Measurements from ENCODE around the gene BCL11B.

The BCL11B gene

GRCh38 chr14:99272632-99272898, 568 bp upstream of the BCL11B start:
- Histone ChIP-seq H3K4me1 (ENCODE audit: control insufficient read depth, insufficient read depth, low read length) (peaks cover 19% of the 10 kb centered on the region), H3K4me3 (ENCODE audit: low read depth, low read length) (peak overlapping the region; percentile 72), H3K9me3 (ENCODE audit: control insufficient read depth, insufficient read depth, low read length) (no peaks in the 10 kb centered on the region), H3K36me3 (ENCODE audit: control insufficient read depth, insufficient read depth, low read length) (no peaks in the 10 kb centered on the region), H3K27me3 (ENCODE audit: control insufficient read depth, insufficient read depth, low read length) (peaks cover 42% of the 10 kb centered on the region), H3K9ac (ENCODE audit: low read depth, low read length) (no peak overlapping the region)

GRCh38 chr14:99271221-99271941, 616 bp downstream of the BCL11B start:
- H3K4me1 ChIP-seq (ENCODE audit: control insufficient read depth, insufficient read depth, low read length): peaks cover 15% of the 10 kb centered on the region
- no peak overlapping the region for H3K9ac ChIP-seq (ENCODE audit: low read depth, low read length)
- H3K4me3 ChIP-seq (ENCODE audit: low read depth, low read length): peak overlapping the region; percentile 72
- no peaks in the 10 kb centered on the region for H3K9me3 ChIP-seq (ENCODE audit: control insufficient read depth, insufficient read depth, low read length)
- H3K27me3 ChIP-seq (ENCODE audit: control insufficient read depth, insufficient read depth, low read length): peaks cover 41% of the 10 kb centered on the region
- H3K36me3 ChIP-seq (ENCODE audit: control insufficient read depth, insufficient read depth, low read length): no peaks in the 10 kb centered on the region

GRCh38 chr14:99270458-99271220, 1.4 kb downstream of the BCL11B start:
- H3K27me3 ChIP-seq (ENCODE audit: control insufficient read depth, insufficient read depth, low read length): peaks cover 40% of the 10 kb centered on the region
- H3K4me3 ChIP-seq (ENCODE audit: low read depth, low read length): peak overlapping the region; percentile 72
- H3K4me1 ChIP-seq (ENCODE audit: control insufficient read depth, insufficient read depth, low read length): peaks cover 15% of the 10 kb centered on the region
- H3K9ac ChIP-seq (ENCODE audit: low read depth, low read length): no peak overlapping the region
- H3K9me3 ChIP-seq (ENCODE audit: control insufficient read depth, insufficient read depth, low read length): no peaks in the 10 kb centered on the region
- no peaks in the 10 kb centered on the region for H3K36me3 ChIP-seq (ENCODE audit: control insufficient read depth, insufficient read depth, low read length)

DNA sequence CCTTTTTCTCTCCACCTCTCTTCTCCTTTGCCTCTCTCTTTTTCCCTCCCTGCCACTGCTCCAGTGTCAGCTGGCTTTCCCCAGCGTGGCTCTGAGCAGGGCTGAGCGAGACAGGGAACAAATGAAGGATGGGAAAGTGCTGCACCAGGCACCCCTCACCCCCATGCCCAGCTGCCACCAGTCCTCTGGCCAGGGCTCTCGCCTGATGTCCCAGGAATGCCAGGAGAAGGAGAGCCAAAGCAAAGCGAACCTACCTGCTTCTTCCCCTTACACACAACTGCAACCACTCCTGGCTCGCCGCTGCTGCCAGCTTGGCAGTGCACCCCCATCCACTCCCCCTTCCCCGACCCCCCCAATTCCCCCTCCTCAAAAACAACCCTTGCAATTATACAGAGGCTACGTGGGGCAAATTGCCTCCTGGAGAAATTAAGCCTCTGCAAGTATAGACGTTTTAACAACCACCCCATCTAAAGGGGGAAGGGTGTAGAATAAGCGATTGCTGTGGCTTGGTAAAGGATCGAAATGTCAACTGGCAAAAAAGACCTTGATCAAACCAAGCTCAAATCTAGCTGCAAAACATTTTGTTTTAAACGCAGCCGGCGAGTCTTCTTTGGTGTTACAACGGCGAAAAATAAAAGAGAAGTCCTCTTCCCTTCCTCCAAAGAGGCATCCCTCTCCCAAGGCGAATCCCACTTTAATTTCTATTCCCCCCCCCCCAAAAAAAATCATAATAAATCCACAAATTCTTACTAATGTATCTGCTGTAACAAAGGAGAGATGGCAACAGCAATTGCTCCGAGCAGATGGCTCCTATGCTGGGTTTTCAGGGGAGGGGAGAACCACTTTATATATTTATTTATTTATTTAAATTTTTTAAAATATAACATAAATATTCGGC, 2.9 kb downstream of the BCL11B start:
- peaks cover 15% of the 10 kb centered on the region for H3K4me1 ChIP-seq (ENCODE audit: control insufficient read depth, insufficient read depth, low read length)
- no peaks in the 10 kb centered on the region for H3K36me3 ChIP-seq (ENCODE audit: control insufficient read depth, insufficient read depth, low read length)
- H3K27me3 ChIP-seq (ENCODE audit: control insufficient read depth, insufficient read depth, low read length): peaks cover 40% of the 10 kb centered on the region
- H3K9ac ChIP-seq (ENCODE audit: low read depth, low read length): no peak overlapping the region
- peak overlapping the region; percentile 72 for H3K4me3 ChIP-seq (ENCODE audit: low read depth, low read length)
- no peaks in the 10 kb centered on the region for H3K9me3 ChIP-seq (ENCODE audit: control insufficient read depth, insufficient read depth, low read length)

GRCh38 chr14:99267837-99268781, 3.9 kb downstream of the BCL11B start:
- Histone ChIP-seq H3K9me3 (ENCODE audit: control insufficient read depth, insufficient read depth, low read length) (no peaks in the 10 kb centered on the region), H3K9ac (ENCODE audit: low read depth, low read length) (no peak overlapping the region), H3K4me1 (ENCODE audit: control insufficient read depth, insufficient read depth, low read length) (peaks cover 18% of the 10 kb centered on the region), H3K36me3 (ENCODE audit: control insufficient read depth, insufficient read depth, low read length) (no peaks in the 10 kb centered on the region), H3K27me3 (ENCODE audit: control insufficient read depth, insufficient read depth, low read length) (peaks cover 39% of the 10 kb centered on the region), H3K4me3 (ENCODE audit: low read depth, low read length) (peak overlapping the region; percentile 72)

DNA sequence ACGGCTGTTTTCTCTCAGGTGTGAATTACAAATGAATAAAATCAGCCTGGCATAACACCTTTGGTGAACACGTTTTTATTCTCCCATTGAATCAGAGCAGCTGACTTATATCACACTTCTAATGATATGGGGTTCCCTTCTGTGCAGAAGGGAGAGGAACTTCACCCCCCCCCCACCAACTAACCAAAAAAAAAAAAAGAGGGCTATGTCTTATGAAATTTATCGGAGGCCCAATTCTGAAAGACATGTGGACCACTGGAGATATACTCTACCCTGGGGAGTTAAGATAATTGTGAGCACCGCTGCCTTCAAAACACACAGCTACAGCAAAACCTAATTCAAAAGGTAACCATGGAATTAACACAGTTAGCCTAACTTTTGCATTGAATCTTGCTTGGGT, 4.6 kb downstream of the BCL11B start:
- H3K9ac ChIP-seq (ENCODE audit: low read depth, low read length): no peak overlapping the region

DNA sequence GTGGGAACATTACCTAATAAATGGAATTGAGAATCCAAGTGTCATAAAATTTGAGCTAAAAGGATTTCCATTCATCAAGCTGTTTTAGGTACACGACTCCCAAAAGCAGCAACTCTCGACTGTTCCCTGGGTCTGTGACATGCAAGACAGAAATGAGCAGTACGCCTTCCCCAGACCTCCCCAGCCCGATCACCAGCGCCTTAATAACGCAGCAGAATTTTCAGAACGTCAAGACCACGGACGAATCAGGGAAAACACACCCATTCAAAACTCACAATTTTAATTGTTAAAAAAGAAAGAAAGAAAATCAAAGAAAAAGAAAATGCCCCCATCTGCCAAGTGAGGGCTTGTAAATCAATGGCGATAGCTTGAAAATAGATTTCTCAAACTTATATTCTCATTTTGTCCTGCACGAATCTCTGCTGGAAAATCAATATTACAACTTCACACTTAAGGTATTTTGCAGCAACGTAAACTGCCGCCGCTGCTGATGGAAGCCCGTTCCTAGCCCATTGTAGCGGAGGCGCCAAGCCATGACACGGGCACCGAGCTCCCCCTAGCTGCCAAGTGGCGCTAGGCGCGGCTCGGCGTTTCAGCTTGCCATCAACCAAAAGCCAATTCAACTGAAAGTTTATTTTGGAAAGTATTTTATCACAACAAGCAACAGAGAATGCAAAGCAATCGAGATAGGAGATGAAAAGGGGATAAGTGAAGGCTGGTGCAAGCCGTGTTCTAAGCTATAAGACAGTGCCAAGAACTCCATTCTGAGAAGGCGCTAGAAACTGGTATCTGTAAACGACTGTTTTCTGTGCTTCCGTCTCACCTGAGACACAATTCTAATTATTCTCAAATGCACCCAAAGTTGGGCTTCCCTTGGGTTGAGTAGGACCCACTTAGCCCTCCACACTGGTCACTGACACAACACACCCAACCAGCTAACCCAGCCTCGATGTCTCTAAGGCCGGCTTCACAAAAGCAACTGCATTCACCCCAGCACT, 5.5 kb downstream of the BCL11B start:
- H3K4me3 ChIP-seq (ENCODE audit: low read depth, low read length): peak overlapping the region; percentile 4
- H3K36me3 ChIP-seq (ENCODE audit: control insufficient read depth, insufficient read depth, low read length): no peaks in the 10 kb centered on the region
- peaks cover 22% of the 10 kb centered on the region for H3K4me1 ChIP-seq (ENCODE audit: control insufficient read depth, insufficient read depth, low read length)
- H3K9me3 ChIP-seq (ENCODE audit: control insufficient read depth, insufficient read depth, low read length): no peaks in the 10 kb centered on the region
- H3K9ac ChIP-seq (ENCODE audit: low read depth, low read length): no peak overlapping the region
- H3K27me3 ChIP-seq (ENCODE audit: control insufficient read depth, insufficient read depth, low read length): peaks cover 41% of the 10 kb centered on the region

More for the DNA sequence above, 4.6 kb downstream of the BCL11B start:
- H3K27me3 ChIP-seq (ENCODE audit: control insufficient read depth, insufficient read depth, low read length): peaks cover 41% of the 10 kb centered on the region
- H3K9me3 ChIP-seq (ENCODE audit: control insufficient read depth, insufficient read depth, low read length): no peaks in the 10 kb centered on the region
- peaks cover 18% of the 10 kb centered on the region for H3K4me1 ChIP-seq (ENCODE audit: control insufficient read depth, insufficient read depth, low read length)
- H3K4me3 ChIP-seq (ENCODE audit: low read depth, low read length): no peak overlapping the region
- no peaks in the 10 kb centered on the region for H3K36me3 ChIP-seq (ENCODE audit: control insufficient read depth, insufficient read depth, low read length)

GRCh38 chr14:99265571-99265970, 6.4 kb downstream of the BCL11B start:
- peaks cover 41% of the 10 kb centered on the region for H3K27me3 ChIP-seq (ENCODE audit: control insufficient read depth, insufficient read depth, low read length)
- peaks cover 22% of the 10 kb centered on the region for H3K4me1 ChIP-seq (ENCODE audit: control insufficient read depth, insufficient read depth, low read length)
- no peak overlapping the region for H3K9ac ChIP-seq (ENCODE audit: low read depth, low read length)
- H3K4me3 ChIP-seq (ENCODE audit: low read depth, low read length): no peak overlapping the region
- H3K9me3 ChIP-seq (ENCODE audit: control insufficient read depth, insufficient read depth, low read length): no peaks in the 10 kb centered on the region
- no peaks in the 10 kb centered on the region for H3K36me3 ChIP-seq (ENCODE audit: control insufficient read depth, insufficient read depth, low read length)

GRCh38 chr14:99264691-99265450, 7.1 kb downstream of the BCL11B start:
- H3K9me3 ChIP-seq (ENCODE audit: control insufficient read depth, insufficient read depth, low read length): no peaks in the 10 kb centered on the region
- H3K36me3 ChIP-seq (ENCODE audit: control insufficient read depth, insufficient read depth, low read length): no peaks in the 10 kb centered on the region
- H3K4me3 ChIP-seq (ENCODE audit: low read depth, low read length): no peak overlapping the region
- H3K9ac ChIP-seq (ENCODE audit: low read depth, low read length): no peak overlapping the region
- H3K27me3 ChIP-seq (ENCODE audit: control insufficient read depth, insufficient read depth, low read length): peaks cover 41% of the 10 kb centered on the region
- peaks cover 22% of the 10 kb centered on the region for H3K4me1 ChIP-seq (ENCODE audit: control insufficient read depth, insufficient read depth, low read length)
